ENCODE measurements around the gene POFUT1. TPM values are rescaled to one million over a fixed set of nuclear protein-coding genes. Genes with fewer than 3 reads are reported as not detected.

The POFUT1 gene
- total and polyA plus RNA-seq, 9 of the 15 experiments (the other 6 are each of a cell fraction or from before 2014, with no cell fraction given): 3.5 to 44.7 (median 23.5) TPM

DNA sequence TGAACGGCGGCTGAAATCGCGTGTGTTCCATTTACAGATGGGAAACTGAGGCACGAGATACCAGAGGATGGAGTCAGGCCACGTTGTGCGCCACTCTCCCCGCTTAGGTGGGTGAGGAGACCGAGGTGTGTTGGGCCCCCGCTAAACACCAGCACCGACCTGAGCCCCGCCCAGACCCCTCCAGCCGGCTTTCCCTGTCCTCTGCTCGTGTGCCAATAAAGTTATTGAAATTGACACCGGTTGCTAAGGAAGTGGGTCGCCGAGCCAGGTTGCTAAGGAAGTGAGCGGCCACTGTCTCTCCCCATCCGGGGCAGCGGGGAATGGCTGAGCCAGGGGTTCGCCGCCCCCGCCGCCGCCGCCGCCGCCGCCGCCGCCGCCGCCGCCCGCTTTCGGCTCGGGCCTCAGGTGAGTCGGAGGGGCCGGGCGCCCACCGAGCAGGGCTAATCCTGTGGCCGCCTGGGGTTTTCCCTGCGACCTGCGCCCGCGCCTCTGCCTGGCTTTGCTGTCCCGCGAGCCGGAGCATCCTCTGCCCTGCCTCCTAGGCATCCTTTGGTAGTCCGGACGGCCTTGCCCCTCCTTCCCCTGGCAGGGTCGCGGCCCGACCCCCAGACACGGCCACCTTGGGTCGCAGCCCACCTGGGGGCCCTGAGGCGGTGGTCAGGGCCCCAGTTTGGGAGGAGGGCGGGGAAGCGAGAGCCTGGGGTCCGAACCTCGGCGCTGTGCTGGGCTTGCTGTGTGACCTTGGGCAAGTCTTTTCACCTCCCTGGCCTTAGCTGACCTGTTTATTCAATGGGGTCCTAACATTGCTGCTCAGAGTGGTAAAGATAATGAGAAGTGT, 69.9 kb downstream of the POFUT1 start, which contains the start of gene KIF3B (continued):
- TF ChIP-seq, protein P1, sequence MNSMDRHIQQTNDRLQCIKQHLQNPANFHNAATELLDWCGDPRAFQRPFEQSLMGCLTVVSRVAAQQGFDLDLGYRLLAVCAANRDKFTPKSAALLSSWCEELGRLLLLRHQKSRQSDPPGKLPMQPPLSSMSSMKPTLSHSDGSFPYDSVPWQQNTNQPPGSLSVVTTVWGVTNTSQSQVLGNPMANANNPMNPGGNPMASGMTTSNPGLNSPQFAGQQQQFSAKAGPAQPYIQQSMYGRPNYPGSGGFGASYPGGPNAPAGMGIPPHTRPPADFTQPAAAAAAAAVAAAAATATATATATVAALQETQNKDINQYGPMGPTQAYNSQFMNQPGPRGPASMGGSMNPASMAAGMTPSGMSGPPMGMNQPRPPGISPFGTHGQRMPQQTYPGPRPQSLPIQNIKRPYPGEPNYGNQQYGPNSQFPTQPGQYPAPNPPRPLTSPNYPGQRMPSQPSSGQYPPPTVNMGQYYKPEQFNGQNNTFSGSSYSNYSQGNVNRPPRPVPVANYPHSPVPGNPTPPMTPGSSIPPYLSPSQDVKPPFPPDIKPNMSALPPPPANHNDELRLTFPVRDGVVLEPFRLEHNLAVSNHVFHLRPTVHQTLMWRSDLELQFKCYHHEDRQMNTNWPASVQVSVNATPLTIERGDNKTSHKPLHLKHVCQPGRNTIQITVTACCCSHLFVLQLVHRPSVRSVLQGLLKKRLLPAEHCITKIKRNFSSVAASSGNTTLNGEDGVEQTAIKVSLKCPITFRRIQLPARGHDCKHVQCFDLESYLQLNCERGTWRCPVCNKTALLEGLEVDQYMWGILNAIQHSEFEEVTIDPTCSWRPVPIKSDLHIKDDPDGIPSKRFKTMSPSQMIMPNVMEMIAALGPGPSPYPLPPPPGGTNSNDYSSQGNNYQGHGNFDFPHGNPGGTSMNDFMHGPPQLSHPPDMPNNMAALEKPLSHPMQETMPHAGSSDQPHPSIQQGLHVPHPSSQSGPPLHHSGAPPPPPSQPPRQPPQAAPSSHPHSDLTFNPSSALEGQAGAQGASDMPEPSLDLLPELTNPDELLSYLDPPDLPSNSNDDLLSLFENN (IDR thresholded peaks at IDR 0.05; ENCODE audit: low read depth in 2 of 2, low read length in 2 of 2): peak in 1 of 2 experiments; percentile 59; a peak in 1 of 4 replicates
- TF ChIP-seq, protein P2, sequence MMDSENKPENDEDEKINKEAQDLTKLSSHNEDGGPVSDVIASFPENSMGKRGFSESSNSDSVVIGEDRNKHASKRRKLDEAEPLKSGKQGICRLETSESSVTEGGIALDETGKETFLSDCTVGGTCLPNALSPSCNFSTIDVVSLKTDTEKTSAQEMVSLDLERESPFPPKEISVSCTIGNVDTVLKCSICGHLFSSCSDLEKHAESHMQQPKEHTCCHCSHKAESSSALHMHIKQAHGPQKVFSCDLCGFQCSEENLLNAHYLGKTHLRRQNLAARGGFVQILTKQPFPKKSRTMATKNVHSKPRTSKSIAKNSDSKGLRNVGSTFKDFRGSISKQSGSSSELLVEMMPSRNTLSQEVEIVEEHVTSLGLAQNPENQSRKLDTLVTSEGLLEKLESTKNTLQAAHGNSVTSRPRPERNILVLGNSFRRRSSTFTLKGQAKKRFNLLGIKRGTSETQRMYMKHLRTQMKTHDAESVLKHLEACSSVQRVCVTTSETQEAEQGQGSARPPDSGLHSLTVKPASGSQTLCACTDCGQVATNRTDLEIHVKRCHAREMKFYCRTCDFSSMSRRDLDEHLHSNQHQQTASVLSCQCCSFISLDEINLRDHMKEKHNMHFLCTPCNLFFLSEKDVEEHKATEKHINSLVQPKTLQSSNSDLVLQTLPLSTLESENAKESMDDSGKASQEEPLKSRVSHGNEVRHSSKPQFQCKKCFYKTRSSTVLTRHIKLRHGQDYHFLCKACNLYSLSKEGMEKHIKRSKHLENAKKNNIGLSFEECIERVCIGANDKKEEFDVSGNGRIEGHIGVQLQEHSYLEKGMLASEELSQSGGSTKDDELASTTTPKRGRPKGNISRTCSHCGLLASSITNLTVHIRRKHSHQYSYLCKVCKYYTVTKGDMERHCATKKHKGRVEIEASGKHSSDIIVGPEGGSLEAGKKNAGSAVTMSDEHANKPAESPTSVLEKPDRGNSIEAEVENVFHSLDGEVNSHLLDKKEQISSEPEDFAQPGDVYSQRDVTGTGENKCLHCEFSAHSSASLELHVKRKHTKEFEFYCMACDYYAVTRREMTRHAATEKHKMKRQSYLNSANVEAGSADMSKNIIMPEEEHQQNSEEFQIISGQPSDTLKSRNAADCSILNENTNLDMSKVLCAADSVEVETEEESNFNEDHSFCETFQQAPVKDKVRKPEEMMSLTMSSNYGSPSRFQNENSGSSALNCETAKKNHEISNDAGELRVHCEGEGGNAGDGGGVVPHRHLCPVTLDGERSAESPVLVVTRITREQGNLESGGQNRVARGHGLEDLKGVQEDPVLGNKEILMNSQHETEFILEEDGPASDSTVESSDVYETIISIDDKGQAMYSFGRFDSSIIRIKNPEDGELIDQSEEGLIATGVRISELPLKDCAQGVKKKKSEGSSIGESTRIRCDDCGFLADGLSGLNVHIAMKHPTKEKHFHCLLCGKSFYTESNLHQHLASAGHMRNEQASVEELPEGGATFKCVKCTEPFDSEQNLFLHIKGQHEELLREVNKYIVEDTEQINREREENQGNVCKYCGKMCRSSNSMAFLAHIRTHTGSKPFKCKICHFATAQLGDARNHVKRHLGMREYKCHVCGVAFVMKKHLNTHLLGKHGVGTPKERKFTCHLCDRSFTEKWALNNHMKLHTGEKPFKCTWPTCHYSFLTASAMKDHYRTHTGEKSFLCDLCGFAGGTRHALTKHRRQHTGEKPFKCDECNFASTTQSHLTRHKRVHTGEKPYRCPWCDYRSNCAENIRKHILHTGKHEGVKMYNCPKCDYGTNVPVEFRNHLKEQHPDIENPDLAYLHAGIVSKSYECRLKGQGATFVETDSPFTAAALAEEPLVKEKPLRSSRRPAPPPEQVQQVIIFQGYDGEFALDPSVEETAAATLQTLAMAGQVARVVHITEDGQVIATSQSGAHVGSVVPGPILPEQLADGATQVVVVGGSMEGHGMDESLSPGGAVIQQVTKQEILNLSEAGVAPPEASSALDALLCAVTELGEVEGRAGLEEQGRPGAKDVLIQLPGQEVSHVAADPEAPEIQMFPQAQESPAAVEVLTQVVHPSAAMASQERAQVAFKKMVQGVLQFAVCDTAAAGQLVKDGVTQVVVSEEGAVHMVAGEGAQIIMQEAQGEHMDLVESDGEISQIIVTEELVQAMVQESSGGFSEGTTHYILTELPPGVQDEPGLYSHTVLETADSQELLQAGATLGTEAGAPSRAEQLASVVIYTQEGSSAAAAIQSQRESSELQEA (IDR thresholded peaks at IDR 0.05; ENCODE audit: low read depth): no peak
- TF ChIP-seq MAFG (tag; conservative IDR thresholded peaks at IDR 0.05) (no peak), RBM22 (IDR thresholded peaks at IDR 0.05; ENCODE audit: low read depth, low read length, poor library complexity, severe bottlenecking) (peak; percentile 26), FOXJ3 (CRISPR knock-in tag; IDR thresholded peaks at IDR 0.05) (0 out of 2 replicates have a peak, but pooled peaks have one; percentile 37), NR2C1 (IDR thresholded peaks at IDR 0.05) (0 out of 2 replicates have a peak, but pooled peaks have one; percentile 56), NR2C1 (tag; IDR thresholded peaks at IDR 0.05) (peak; percentile 76)
- TF ChIP-seq, protein P3, sequence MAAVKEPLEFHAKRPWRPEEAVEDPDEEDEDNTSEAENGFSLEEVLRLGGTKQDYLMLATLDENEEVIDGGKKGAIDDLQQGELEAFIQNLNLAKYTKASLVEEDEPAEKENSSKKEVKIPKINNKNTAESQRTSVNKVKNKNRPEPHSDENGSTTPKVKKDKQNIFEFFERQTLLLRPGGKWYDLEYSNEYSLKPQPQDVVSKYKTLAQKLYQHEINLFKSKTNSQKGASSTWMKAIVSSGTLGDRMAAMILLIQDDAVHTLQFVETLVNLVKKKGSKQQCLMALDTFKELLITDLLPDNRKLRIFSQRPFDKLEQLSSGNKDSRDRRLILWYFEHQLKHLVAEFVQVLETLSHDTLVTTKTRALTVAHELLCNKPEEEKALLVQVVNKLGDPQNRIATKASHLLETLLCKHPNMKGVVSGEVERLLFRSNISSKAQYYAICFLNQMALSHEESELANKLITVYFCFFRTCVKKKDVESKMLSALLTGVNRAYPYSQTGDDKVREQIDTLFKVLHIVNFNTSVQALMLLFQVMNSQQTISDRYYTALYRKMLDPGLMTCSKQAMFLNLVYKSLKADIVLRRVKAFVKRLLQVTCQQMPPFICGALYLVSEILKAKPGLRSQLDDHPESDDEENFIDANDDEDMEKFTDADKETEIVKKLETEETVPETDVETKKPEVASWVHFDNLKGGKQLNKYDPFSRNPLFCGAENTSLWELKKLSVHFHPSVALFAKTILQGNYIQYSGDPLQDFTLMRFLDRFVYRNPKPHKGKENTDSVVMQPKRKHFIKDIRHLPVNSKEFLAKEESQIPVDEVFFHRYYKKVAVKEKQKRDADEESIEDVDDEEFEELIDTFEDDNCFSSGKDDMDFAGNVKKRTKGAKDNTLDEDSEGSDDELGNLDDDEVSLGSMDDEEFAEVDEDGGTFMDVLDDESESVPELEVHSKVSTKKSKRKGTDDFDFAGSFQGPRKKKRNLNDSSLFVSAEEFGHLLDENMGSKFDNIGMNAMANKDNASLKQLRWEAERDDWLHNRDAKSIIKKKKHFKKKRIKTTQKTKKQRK (IDR thresholded peaks at IDR 0.05; ENCODE audit: borderline replicate concordance, low read depth, low read length): no peak

Measured in K562 (cell line).